Transverse colon (tissue), 4 donors: ENCODE measurements around the gene GJB6. TPM values are rescaled to one million over a fixed set of nuclear protein-coding genes. Genes with fewer than 3 reads are reported as not detected.

ENCODE experiments used
- DNase-seq: peaks from one replicate; pipeline ENCODE4 v3.0.0-alpha.2; 2019
- H3K27ac ChIP-seq, 4 donors: fragments of 200-600 bp; sonication (generic); 2 replicates each; pipeline ENCODE4 v1.5.1; 2016 to 2018; ENCODE audit warnings: inconsistent platforms in 4 of 4
- H3K27me3 ChIP-seq: fragments of 200-600 bp; sonication (generic); 2 replicates; pipeline ENCODE4 v1.5.1; 2017; ENCODE audit warnings: inconsistent platforms
- H3K36me3 ChIP-seq, 4 donors: fragments of 200-600 bp; sonication (generic); 2 replicates each; pipeline ENCODE4 v1.5.1; 2017 to 2019; ENCODE audit warnings: inconsistent platforms in 4 of 4
- H3K4me1 ChIP-seq, 4 donors: fragments of 200-600 bp; sonication (generic); 2 replicates each; pipeline ENCODE4 v1.5.1; 2017 to 2020; ENCODE audit warnings: inconsistent platforms in 4 of 4
- H3K4me3 ChIP-seq, 4 donors: fragments of 200-600 bp; sonication (generic); 1 replicate in 1 of 4; 2 replicates in 3 of 4; pipeline versions ENCODE4 v1.5.1 to v1.6.1; 2017 to 2019; ENCODE audit warnings: inconsistent platforms in 4 of 4
- H3K9me3 ChIP-seq, 2 donors: fragments of 200-600 bp; sonication (generic); 2 replicates each; pipeline ENCODE4 v1.5.1; 2017 to 2019; ENCODE audit warnings: inconsistent platforms in 2 of 2
- EP300 ChIP-seq: sonication (generic); formaldehyde crosslinking; IDR thresholded peaks from one replicate; pipeline ENCODE4 v1.6.1; 2017; ENCODE audit warnings: antibody characterized with exemption, low read depth
- POLR2A ChIP-seq: fragments of 450-650 bp; IDR thresholded peaks from one replicate; pipeline ENCODE4 v1.6.1; 2016; ENCODE audit warnings: antibody characterized with exemption, mild to moderate bottlenecking, moderate library complexity
- POLR2AphosphoS5 ChIP-seq, 3 donors: sonication (generic); formaldehyde crosslinking; IDR thresholded peaks; one replicate each; pipeline ENCODE4 v1.6.1; 2016; ENCODE audit warnings: antibody characterized with exemption in 3 of 3
- WGBS, 2 donors: methylation state at CpG; one replicate each; pipeline ENCODE4 v1.1.5; 2018; ENCODE audit warnings: low coverage in 1 of 2; 5-methylcytosine and 5-hydroxymethylcytosine counted together
- in situ Hi-C, 4 donors: fragments of 200-750 bp; cut with MboI; loops; one replicate each; pipeline versions ENCODE4 v1.15.0 to v1.15.1; 2017; ENCODE audit warnings: low sequenced_read_pairs in 3 of 4, low pct_ligation_motif_present in 1 of 4, low pct_unique_long_range_greater_than_20kb in 1 of 4
- intact Hi-C: fragments of 100-400 bp; cut with DNase I; formaldehyde crosslinking; loops from one replicate; pipeline ENCODE4 v1.15.1; 2023; ENCODE audit warnings: low total_unique reads
- total RNA-seq, 4 donors: library from RNA; depleted of rRNA; stranded (reverse); fragments of >200 nt; gene quantifications; one replicate each; pipeline ENCODE4 v1.1.0, GENCODE V29; 2016
- TF ChIP-seq, protein P1 (sequence below), 5 experiments: fragments of 200-600 bp in 3 of 5; fragments of 450-650 bp in 2 of 5; sonication (generic) in 3 of 5; IDR thresholded peaks; 1 replicate in 2 of 5; 2 replicates in 3 of 5; pipeline ENCODE4 v1.5.1; 2016 to 2017; ENCODE audit warnings: antibody characterized with exemption in 5 of 5, inconsistent platforms in 3 of 5, mild to moderate bottlenecking in 2 of 5, moderate library complexity in 1 of 5

Gene GJB6
- total RNA-seq, 4 donors from 2014 or later, result 0.68 TPM; not detected in 3

DNA sequence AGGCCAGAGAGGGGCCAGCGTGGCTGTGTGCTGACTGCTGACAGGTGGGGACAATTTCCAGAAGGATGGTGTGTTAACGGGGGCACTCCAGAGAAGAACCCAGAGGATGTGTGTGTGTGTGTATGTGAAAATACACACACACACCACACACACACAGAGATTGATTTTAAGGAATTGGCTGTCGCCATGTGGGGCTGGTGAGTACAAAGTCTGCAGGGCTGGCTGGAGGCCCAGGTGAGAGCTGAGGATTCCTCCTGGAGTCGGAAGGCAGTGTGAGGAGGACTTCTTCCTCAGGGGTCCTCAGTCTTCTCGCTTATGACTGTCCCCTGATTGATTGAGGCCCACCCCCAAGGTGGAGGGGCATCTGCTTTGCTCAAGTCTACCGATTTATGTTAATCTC lies 7.6 kb upstream of the GJB6 start:
- TF ChIP-seq, protein P1, sequence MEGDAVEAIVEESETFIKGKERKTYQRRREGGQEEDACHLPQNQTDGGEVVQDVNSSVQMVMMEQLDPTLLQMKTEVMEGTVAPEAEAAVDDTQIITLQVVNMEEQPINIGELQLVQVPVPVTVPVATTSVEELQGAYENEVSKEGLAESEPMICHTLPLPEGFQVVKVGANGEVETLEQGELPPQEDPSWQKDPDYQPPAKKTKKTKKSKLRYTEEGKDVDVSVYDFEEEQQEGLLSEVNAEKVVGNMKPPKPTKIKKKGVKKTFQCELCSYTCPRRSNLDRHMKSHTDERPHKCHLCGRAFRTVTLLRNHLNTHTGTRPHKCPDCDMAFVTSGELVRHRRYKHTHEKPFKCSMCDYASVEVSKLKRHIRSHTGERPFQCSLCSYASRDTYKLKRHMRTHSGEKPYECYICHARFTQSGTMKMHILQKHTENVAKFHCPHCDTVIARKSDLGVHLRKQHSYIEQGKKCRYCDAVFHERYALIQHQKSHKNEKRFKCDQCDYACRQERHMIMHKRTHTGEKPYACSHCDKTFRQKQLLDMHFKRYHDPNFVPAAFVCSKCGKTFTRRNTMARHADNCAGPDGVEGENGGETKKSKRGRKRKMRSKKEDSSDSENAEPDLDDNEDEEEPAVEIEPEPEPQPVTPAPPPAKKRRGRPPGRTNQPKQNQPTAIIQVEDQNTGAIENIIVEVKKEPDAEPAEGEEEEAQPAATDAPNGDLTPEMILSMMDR (IDR thresholded peaks at IDR 0.05), result no peak
- TF ChIP-seq POLR2AphosphoS5 (IDR thresholded peaks at IDR 0.05) (no peak), POLR2A (no peak), EP300 (no peak)
- in situ Hi-C loops (no loop called here), intact Hi-C loops (no loop called here)
- peak; percentile 24 for DNase-seq
- no peaks in the 10 kb centered on the region for H3K36me3 ChIP-seq
- peaks cover 4% of the 10 kb centered on the region for H3K27me3 ChIP-seq
- no peak overlapping the region for H3K27ac ChIP-seq
- no peak overlapping the region for H3K4me3 ChIP-seq
- H3K9me3 ChIP-seq, result no peaks in the 10 kb centered on the region
- 66% methylated on average over 6 of the region's 6 CpGs; no CpG with 5 or more reads in 1 of the 2 donors for WGBS, 2 donors
- H3K4me1 ChIP-seq, result no peaks in the 10 kb centered on the region

DNA sequence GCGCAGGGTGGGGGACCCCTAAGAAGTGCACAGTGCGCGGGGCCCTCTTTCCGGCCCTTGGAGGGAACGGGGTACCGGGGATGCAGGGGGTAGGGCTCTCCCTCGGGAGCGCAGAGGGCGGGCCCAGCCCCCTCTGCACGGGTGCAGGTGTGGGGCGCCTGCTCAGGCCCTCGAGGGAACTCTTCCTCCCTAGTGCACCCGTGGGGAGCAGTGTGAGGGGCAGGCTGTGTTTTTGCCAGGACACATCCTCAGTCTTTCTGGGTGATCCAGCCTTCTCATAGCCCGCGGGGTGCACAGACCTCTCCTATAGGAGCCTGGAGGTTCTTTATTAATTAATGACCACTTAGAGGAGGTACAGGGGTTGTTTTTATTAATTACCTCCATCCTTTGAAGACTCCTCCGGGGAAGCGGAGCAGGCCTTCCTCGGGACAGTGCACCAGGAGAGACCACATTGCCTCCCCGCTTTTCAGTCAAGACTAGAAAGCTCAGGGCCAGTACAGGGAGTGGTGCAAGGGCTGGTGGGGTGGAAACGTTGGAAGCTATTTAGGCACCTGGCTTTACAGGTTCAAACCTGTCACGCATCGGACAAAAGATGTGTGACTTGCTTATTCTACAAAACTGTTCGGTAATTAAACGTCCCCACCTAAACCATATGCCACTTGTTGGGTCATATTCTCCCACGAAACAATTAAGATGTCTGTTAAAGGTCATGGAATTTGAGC lies 598 bp upstream of the GJB6 start:
- H3K9me3 ChIP-seq, result no peaks in the 10 kb centered on the region
- TF ChIP-seq EP300 (no peak), POLR2A (no peak), POLR2AphosphoS5 (IDR thresholded peaks at IDR 0.05) (no peak)
- TF ChIP-seq, protein P1 (IDR thresholded peaks at IDR 0.05), result no peak
- intact Hi-C loops, result no loop called here
- no peaks in the 10 kb centered on the region for H3K36me3 ChIP-seq
- DNase-seq, result no peak
- H3K4me1 ChIP-seq, result peaks cover 0 to 13% (median 10%) of the 10 kb centered on the region in 4 donors
- H3K27ac ChIP-seq, result no peak overlapping the region
- WGBS, 2 donors, result 45 to 100% methylated on average over 1 to 25 of the region's 25 CpGs
- H3K27me3 ChIP-seq, result peaks cover 62% of the 10 kb centered on the region
- in situ Hi-C loops, result no loop called here
- H3K4me3 ChIP-seq, result peak overlapping the region in 2 of 4 donors; percentile 30 to 40

DNA sequence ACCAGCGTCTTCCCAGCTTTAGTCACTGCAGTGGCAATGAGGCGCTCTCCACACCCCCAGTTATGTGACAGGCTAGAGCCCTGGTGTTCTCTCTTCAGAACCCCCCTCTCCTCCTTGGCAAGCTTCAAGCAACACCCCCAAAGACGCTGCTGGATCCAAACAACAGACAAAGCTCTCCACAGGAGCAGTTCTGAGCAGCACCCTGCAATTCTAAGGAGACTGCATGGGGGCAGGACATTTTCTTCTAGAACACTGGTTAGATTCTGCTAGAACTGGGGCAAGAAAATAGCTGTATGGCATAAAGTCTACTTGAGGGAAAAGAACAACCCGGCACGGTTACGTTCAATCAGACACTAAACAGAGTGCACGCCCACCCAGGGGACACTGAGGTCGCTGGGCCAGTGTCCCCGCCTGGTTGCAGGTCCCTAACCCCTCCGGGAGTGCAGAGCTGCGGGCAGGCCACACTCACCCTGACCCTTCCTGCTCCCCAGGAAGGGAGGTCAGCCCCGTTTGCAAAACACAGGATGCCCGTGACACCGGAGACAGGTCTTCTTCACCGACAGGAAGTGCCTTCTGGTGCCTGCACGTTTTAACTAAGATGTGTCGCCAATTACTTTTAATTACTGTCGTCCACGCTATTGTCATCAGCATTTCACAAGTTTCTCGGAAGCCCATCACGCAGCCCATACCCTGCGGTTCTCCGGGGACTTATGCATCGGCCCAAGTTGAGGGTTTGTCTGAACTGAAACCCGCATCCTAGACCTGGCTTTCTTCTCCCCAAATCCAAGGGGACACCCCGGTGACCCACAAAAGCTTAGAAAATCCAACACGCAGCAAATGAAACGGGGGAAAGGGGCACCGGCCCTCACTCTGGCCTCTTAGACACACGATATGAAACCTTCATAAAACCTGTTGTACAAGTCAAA lies 943 bp downstream of the GJB6 start:
- no peaks in the 10 kb centered on the region for H3K36me3 ChIP-seq
- H3K9me3 ChIP-seq, result no peaks in the 10 kb centered on the region
- peak overlapping the region in 3 of 4 donors; percentile 12 to 40 (median 30) for H3K4me3 ChIP-seq
- in situ Hi-C loops, result no loop called here
- peaks cover 62% of the 10 kb centered on the region for H3K27me3 ChIP-seq
- TF ChIP-seq EP300 (no peak), POLR2A (no peak), POLR2AphosphoS5 (IDR thresholded peaks at IDR 0.05) (no peak)
- TF ChIP-seq, protein P1 (IDR thresholded peaks at IDR 0.05), result no peak
- WGBS, 2 donors, result 46 to 58% methylated on average over 11 to 28 of the region's 30 CpGs
- DNase-seq, result no peak
- peaks cover 0 to 13% (median 10%) of the 10 kb centered on the region in 4 donors for H3K4me1 ChIP-seq
- no peak overlapping the region for H3K27ac ChIP-seq
- intact Hi-C loops, result no loop called here

DNA sequence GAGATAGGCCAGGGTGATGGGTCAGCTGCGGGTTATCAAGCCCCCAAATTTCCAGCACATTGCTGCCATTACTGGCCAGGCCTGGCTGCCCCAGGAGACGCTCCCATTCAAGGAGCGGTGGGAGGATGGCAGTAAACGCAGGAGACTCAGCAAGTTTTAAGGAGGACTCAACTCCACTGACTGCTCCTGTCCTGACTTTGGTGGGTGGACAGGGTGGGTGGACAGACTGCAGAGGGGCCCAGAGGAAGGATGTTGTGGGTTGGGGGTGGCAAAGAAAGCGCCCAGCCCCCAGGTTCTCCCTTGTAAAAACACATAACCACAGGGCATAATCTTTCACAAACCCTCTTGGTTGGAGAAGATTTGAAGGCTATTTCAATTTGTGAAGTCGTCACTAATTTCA lies 4.4 kb downstream of the GJB6 start:
- intact Hi-C loops, result no loop called here
- WGBS, 2 donors, result 67 to 83% methylated on average over 2 to 6 of the region's 6 CpGs
- in situ Hi-C loops, result no loop called here
- DNase-seq, result no peak
- Histone ChIP-seq H3K27ac (no peak overlapping the region), H3K36me3 (no peaks in the 10 kb centered on the region), H3K4me3 (no peak overlapping the region), H3K27me3 (peaks cover 56% of the 10 kb centered on the region), H3K9me3 (no peaks in the 10 kb centered on the region), H3K4me1 (peaks cover 0 to 13% (median 10%) of the 10 kb centered on the region in 4 donors)
- TF ChIP-seq POLR2A (no peak), EP300 (no peak)
- TF ChIP-seq, protein P1 (IDR thresholded peaks at IDR 0.05), result no peak
